ENCODE results near the gene SNRNP40.

SNRNP40 gene

DNA sequence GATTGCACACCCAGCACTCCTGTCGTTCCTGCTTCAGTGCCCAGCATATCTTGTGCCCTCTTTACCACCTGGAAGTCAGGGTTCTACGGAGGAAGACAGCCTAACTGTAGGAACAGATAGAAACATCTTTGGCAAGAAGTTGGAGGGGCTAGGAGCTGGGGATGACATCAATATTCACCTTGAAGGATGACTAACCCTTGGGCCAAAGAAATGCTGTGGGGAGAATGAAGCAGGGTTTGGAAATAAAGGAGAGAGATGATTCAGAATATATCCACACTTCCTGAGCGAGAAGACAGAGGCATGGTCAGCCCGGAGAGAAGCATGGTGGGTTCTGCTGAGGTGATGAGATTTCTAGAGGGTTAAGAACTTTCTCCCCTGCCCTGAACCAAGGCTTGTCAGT is 52.3 kb downstream of the SNRNP40 start:
- H3K9me3 ChIP-seq (ENCODE audit: control insufficient read depth, low read length): no peaks in the 10 kb centered on the region
- H3K9ac ChIP-seq: no peak overlapping the region
- H3K27me3 ChIP-seq (ENCODE audit: control insufficient read depth, insufficient read depth, low read length): peaks cover 4% of the 10 kb centered on the region
- no peak for TF ChIP-seq CTCF (IDR thresholded peaks at IDR 0.05)
- H3K79me2 ChIP-seq: no peaks in the 10 kb centered on the region
- no peaks in the 10 kb centered on the region for H3K4me1 ChIP-seq
- H3K4me3 ChIP-seq (ENCODE audit: low read depth, low read length): no peak overlapping the region
- H3K36me3 ChIP-seq (ENCODE audit: control insufficient read depth, insufficient read depth, low read length): no peaks in the 10 kb centered on the region
- H3K27ac ChIP-seq: no peak overlapping the region
- no peak overlapping the region for H2AFZ ChIP-seq
- no peak overlapping the region for H3K4me2 ChIP-seq (ENCODE audit: low read length)

DNA sequence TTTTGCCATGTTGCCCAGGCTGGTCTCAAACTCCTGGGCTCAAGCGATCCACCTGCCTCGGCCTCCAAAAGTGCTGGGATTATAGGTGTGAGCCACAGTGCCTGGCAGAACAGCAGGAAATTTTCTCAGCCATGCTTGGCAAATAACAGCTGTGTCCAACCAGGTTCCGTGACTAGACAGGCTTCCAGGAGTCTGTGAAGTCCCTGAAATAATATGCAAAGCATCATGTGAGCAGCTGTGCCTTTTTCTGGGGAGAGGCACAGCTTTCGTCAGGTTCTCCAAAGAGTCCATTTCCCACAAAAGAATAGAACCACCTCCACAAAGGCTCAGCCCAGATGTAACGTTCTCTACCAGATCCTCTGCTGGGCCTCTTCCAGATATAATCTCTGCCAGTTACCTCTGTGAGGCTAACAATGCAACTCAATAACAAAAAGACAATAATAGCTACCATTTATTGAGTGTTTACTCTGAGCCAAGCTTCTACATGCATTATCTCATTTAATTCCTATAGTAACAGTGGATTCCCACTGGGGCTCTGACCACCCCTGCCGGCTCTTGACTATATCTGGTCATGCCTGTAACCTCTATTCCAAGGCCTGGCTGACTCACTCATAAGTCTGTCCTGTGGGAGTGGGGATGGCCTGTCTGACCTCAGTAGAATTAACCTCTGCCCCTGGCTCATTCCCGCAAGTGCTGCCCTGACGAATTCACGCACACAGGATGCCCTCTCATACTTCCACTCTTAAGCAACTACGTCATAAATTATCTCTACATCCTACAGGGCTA is 52.9 kb downstream of the SNRNP40 start:
- Histone ChIP-seq H3K27me3 (ENCODE audit: control insufficient read depth, insufficient read depth, low read length) (peaks cover 4% of the 10 kb centered on the region), H3K9ac (no peak overlapping the region), H3K4me2 (ENCODE audit: low read length) (no peak overlapping the region), H3K36me3 (ENCODE audit: control insufficient read depth, insufficient read depth, low read length) (no peaks in the 10 kb centered on the region), H3K4me3 (ENCODE audit: low read depth, low read length) (no peak overlapping the region), H3K4me1 (no peaks in the 10 kb centered on the region), H3K79me2 (no peaks in the 10 kb centered on the region), H3K9me3 (ENCODE audit: control insufficient read depth, low read length) (no peaks in the 10 kb centered on the region), H3K27ac (no peak overlapping the region), H2AFZ (no peak overlapping the region)
- TF ChIP-seq CTCF (IDR thresholded peaks at IDR 0.05): no peak

DNA sequence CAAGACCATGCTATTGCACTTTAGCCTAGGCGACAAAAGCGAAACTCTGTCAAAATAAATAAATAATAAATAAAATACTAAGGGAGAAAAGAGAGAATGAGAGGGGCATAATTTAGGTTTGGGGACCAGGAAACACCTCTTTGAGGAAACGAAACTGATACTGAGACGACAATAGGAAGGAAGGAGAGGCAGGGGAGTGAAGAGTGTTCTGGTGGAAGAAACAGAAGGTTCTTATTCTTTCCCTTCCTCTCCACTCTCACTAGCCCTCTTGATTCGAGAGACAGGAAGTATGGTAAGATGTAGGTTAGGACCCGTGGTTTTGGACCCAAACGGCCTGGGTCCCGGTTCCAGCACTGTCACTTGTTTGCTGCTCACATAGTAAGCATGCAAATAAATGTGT is 55.3 kb downstream of the SNRNP40 start:
- TF ChIP-seq CTCF (IDR thresholded peaks at IDR 0.05): no peak
- Histone ChIP-seq H3K27ac (no peak overlapping the region), H3K79me2 (no peaks in the 10 kb centered on the region), H3K4me3 (ENCODE audit: low read depth, low read length) (no peak overlapping the region), H3K36me3 (ENCODE audit: control insufficient read depth, insufficient read depth, low read length) (no peaks in the 10 kb centered on the region), H3K27me3 (ENCODE audit: control insufficient read depth, insufficient read depth, low read length) (peaks cover 4% of the 10 kb centered on the region), H3K4me1 (no peaks in the 10 kb centered on the region), H2AFZ (no peak overlapping the region), H3K9me3 (ENCODE audit: control insufficient read depth, low read length) (no peaks in the 10 kb centered on the region), H3K9ac (no peak overlapping the region), H3K4me2 (ENCODE audit: low read length) (no peak overlapping the region)

DNA sequence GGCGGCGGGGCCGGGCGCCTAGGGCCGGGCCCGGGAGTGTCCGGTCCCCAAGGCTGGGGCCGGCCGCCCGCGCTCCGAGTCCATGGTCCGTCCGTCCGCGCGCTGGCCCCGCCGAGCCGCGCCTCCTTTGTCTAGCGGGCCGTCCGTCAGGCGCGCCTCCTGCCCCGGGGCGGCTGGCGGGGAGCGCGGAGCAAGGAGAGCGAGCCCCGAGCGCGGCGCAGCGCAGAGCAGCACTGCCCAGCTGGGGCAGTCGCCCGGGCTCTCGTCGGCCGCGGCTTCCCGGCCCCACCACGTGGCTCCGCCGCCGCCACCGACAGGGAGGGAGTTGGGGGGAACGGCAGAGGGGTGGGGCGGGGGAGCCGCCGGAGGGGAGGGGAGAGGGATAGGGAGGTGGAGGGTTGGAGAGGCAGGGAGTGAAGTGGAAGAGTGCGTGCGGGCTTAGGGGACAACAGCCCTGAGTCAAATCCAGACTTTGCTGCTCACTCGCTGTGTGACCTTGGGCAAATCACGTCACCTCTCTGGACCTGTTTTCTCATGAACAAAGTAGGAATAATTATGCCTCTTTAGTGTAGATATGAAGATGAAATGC is 56.8 kb downstream of the SNRNP40 start, which contains the start of gene NKAIN1:
TSS of gene NKAIN1 (minus strand) at position 235 of the 589 bp plus-strand sequence. CDS start 340 bp downstream, outside the sequence.
- Histone ChIP-seq H3K79me2 (no peaks in the 10 kb centered on the region), H3K4me1 (no peaks in the 10 kb centered on the region), H3K36me3 (ENCODE audit: control insufficient read depth, insufficient read depth, low read length) (no peaks in the 10 kb centered on the region), H2AFZ (no peak within 1 kb of the TSS), H3K9me3 (ENCODE audit: control insufficient read depth, low read length) (no peaks in the 10 kb centered on the region), H3K9ac (no peak within 1 kb of the TSS), H3K4me2 (ENCODE audit: low read length) (peak within 1 kb of the TSS; percentile 53), H3K4me3 (ENCODE audit: low read depth, low read length) (no peak within 1 kb of the TSS), H3K27ac (no peak within 1 kb of the TSS), H3K27me3 (ENCODE audit: control insufficient read depth, insufficient read depth, low read length) (peaks cover 4% of the 10 kb centered on the region)
- no peak for TF ChIP-seq CTCF (IDR thresholded peaks at IDR 0.05)

Measured in parathyroid adenoma (tissue), 2 donors.